Caco-2 (cell line): ENCODE data around the gene AIPL1. TPM values are rescaled to one million over a fixed set of nuclear protein-coding genes. Genes with fewer than 3 reads are reported as not detected.

Experiments used
- BruUV-seq: library from RNA; stranded (reverse); fragments of 400-500 nt; replicated peaks from 2 replicates; lab custom pipeline; 2021; lab: Mats Ljungman, UMichigan
- CTCF ChIA-PET: fragments of 300-600 bp; sonication (Branson Sonifier 250); formaldehyde crosslinking; loops from one replicate; lab custom pipeline; 2022; ENCODE audit warnings: antibody characterized with exemption; lab: Charles Lee
- POLR2A ChIA-PET: fragments of 300-600 bp; sonication (Branson Sonifier 250); formaldehyde crosslinking; loops from one replicate; lab custom pipeline; 2022; ENCODE audit warnings: antibody characterized with exemption; lab: Charles Lee
- DNase-seq, 2 experiments: peaks; one replicate each; pipeline versions ENCODE4 v3.0.0 to v3.0.0-alpha.2; 2020 to 2022
- H3K27me3 ChIP-seq: replicated peaks from 2 replicates; pipeline ENCODE4 v1.6.0; 2011; ENCODE audit warnings: low read length; ENCODE audit not compliant: control insufficient read depth, insufficient read depth
- H3K36me3 ChIP-seq: 2 replicates; pipeline ENCODE4 v1.5.1; 2011; ENCODE audit warnings: low read length; ENCODE audit not compliant: control insufficient read depth, insufficient read depth
- H3K4me1 ChIP-seq: fragments of 250-450 bp; sonication (Bioruptor Pico); 2 replicates; pipeline ENCODE4 v1.5.1; 2020; ENCODE audit warnings: mild to moderate bottlenecking
- H3K4me3 ChIP-seq: 2 replicates; pipeline ENCODE4 v1.5.1; 2011; ENCODE audit warnings: low read depth, mild to moderate bottlenecking, control low read depth, low read length
- H3K9me3 ChIP-seq: fragments of 250-450 bp; sonication (Bioruptor Pico); 2 replicates; pipeline ENCODE4 v1.5.1; 2020; ENCODE audit warnings: mild to moderate bottlenecking, moderate library complexity
- H3K27ac Mint-ChIP-seq: one replicate; pipeline ENCODE4 v1.8.0; 2022; ENCODE audit warnings: mixed read lengths; ENCODE audit not compliant: unreplicated experiment
- H3K27me3 Mint-ChIP-seq: one replicate; pipeline ENCODE4 v1.8.0; 2022; ENCODE audit warnings: mixed read lengths; ENCODE audit not compliant: insufficient read depth, unreplicated experiment
- H3K36me3 Mint-ChIP-seq: one replicate; pipeline ENCODE4 v1.8.0; 2022; ENCODE audit warnings: mild to moderate bottlenecking, mixed read lengths; ENCODE audit not compliant: insufficient read depth, unreplicated experiment
- H3K4me1 Mint-ChIP-seq: one replicate; pipeline ENCODE4 v1.8.0; 2022; ENCODE audit warnings: low read depth, mixed read lengths; ENCODE audit not compliant: unreplicated experiment
- H3K4me3 Mint-ChIP-seq: one replicate; pipeline ENCODE4 v1.8.0; 2022; ENCODE audit warnings: mild to moderate bottlenecking, moderate library complexity, mixed read lengths; ENCODE audit not compliant: unreplicated experiment
- H3K9me3 Mint-ChIP-seq: one replicate; pipeline ENCODE4 v1.8.0; 2022; ENCODE audit warnings: mixed read lengths; ENCODE audit not compliant: unreplicated experiment
- intact Hi-C: fragments of 100-400 bp; cut with micrococcal nuclease; formaldehyde crosslinking; loops from one replicate; pipeline ENCODE4 v1.10.0; 2022; ENCODE audit not compliant: unreplicated experiment
- total RNA-seq: library from RNA; stranded (reverse); gene quantifications from 2 replicates; pipeline ENCODE4 v1.2.3, GENCODE V29; 2022
- TF ChIP-seq, protein P1 (sequence below), 2 experiments: fragments of 200-600 bp in 1 of 2; IDR thresholded peaks; 1 replicate in 1 of 2; 2 replicates in 1 of 2; pipeline versions ENCODE4 v1.5.1 to v1.8.0; 2011 to 2022; ENCODE audit warnings: antibody characterized with exemption in 1 of 2, control low read depth in 1 of 2, inconsistent platforms in 1 of 2, low read depth in 1 of 2, low read length in 1 of 2, mild to moderate bottlenecking in 1 of 2, moderate library complexity in 1 of 2; ENCODE audit not compliant: insufficient read depth in 1 of 2, severe bottlenecking in 1 of 2, unreplicated experiment in 1 of 2

Gene AIPL1
- total RNA-seq, 1 experiment from 2014 or later = not detected

DNA sequence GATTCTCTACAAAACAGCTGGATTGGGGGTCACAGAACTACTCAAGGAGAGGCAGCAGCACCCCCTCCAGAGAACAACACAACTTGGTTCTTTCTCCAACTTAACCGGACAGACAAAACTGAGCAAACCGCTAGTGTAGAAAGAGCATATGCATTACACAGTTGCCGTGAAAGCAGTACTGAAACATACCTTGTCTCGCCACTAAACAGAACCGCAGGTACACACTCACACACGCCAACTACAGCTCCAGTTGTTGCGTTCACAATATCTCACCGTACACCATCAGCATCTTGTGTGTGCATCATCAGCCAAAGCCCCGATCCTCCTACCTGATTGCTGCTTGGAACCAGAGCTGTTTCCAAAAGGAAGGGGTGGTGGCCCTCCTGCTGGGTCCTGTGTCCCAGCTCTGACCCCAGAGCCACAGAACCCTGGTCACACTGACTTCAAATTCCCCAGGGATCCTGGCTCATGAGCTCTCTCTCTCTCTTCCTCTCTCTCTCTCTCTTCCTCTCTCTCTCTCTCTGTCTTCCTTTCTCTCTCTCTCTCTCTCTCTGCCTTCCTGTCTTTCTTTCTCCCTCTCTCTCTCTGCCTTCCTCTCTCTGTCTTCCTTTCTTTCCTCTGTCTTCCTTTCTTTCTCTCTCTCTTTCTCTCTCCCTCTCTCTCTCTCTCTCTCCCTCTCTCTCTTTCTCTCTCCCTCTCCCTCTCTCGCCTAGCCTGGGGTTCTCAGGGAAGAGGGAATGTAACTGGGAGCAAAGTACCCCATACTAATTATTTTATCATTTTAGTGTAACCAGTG is 17.7 kb upstream of the AIPL1 start:
- H3K9me3 Mint-ChIP-seq = no peaks in the 10 kb centered on the region
- no peaks in the 10 kb centered on the region for H3K36me3 Mint-ChIP-seq
- no peak overlapping the region for H3K4me3 ChIP-seq
- H3K27me3 ChIP-seq = no peaks in the 10 kb centered on the region
- intact Hi-C loops = no loop called here
- no peak for DNase-seq
- TF ChIP-seq, protein P1, sequence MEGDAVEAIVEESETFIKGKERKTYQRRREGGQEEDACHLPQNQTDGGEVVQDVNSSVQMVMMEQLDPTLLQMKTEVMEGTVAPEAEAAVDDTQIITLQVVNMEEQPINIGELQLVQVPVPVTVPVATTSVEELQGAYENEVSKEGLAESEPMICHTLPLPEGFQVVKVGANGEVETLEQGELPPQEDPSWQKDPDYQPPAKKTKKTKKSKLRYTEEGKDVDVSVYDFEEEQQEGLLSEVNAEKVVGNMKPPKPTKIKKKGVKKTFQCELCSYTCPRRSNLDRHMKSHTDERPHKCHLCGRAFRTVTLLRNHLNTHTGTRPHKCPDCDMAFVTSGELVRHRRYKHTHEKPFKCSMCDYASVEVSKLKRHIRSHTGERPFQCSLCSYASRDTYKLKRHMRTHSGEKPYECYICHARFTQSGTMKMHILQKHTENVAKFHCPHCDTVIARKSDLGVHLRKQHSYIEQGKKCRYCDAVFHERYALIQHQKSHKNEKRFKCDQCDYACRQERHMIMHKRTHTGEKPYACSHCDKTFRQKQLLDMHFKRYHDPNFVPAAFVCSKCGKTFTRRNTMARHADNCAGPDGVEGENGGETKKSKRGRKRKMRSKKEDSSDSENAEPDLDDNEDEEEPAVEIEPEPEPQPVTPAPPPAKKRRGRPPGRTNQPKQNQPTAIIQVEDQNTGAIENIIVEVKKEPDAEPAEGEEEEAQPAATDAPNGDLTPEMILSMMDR (IDR thresholded peaks at IDR 0.05; ENCODE audit: insufficient read depth in 1 of 2, low read depth in 1 of 2, low read length in 1 of 2, severe bottlenecking in 1 of 2, unreplicated experiment in 1 of 2) = no peak
- no peak overlapping the region for H3K27ac Mint-ChIP-seq
- H3K9me3 ChIP-seq = no peaks in the 10 kb centered on the region
- BruUV-seq = no TSS peak
- H3K4me1 Mint-ChIP-seq = no peaks in the 10 kb centered on the region
- H3K27me3 Mint-ChIP-seq = no peaks in the 10 kb centered on the region
- H3K4me1 ChIP-seq = no peaks in the 10 kb centered on the region
- H3K4me3 Mint-ChIP-seq = no peak overlapping the region
- ChIA-PET CTCF (no interaction called here), POLR2A (no interaction called here)
- H3K36me3 ChIP-seq = no peaks in the 10 kb centered on the region

DNA sequence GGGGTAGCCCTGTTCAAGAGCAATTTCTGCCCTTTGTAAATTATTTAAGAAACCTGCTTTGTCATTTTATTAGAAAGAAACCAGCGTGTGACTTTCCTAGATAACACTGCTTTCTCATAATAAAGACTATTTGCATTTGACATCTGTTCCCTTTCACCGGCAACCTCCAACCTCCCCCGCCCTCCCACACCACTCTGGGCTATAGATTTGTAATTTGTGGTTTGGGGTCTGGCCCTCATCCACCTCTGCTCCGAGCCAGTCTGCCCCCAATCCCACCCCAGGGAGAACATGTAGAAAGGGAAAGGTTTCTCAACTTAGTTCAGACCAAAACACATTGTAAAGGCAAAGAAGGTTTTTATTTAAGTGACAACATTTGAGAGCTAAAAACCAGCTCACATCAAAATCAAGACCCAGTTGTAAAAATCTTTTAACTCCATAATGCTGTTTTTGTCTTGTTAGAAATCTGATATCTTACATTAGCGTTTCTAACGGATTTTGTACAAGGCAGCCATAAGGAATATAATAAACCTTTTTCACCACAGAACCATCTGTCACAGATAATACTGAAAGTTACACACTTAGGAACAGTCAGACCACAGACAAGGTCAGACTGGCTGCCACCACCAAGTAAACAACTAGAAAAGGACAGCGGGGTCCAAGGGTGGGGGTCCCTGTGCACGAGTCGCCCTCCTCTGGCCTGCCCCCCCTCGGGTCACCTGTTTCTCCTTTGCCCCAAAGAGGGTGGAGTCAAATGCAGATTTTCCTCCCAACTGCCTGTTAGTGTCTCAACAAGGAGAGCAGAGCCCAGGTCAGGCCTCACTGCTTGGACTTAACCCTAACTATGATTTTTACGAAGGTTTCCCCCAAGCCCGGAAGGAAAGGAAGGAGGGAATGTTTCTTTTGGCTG is 16.3 kb upstream of the AIPL1 start:
- Histone ChIP-seq H3K4me1 (no peaks in the 10 kb centered on the region), H3K36me3 (no peaks in the 10 kb centered on the region), H3K4me3 (no peak overlapping the region), H3K27me3 (no peaks in the 10 kb centered on the region), H3K9me3 (no peaks in the 10 kb centered on the region)
- intact Hi-C loops = no loop called here
- POLR2A ChIA-PET = no interaction called here
- no peaks in the 10 kb centered on the region for H3K4me1 Mint-ChIP-seq
- H3K9me3 Mint-ChIP-seq = no peaks in the 10 kb centered on the region
- H3K27ac Mint-ChIP-seq = no peak overlapping the region
- no peak overlapping the region for H3K4me3 Mint-ChIP-seq
- BruUV-seq = no TSS peak
- H3K36me3 Mint-ChIP-seq = no peaks in the 10 kb centered on the region
- TF ChIP-seq, protein P1 (IDR thresholded peaks at IDR 0.05; ENCODE audit: insufficient read depth in 1 of 2, low read depth in 1 of 2, low read length in 1 of 2, severe bottlenecking in 1 of 2, unreplicated experiment in 1 of 2) = no peak
- CTCF ChIA-PET = no interaction called here
- H3K27me3 Mint-ChIP-seq = no peaks in the 10 kb centered on the region
- DNase-seq = no peak

DNA sequence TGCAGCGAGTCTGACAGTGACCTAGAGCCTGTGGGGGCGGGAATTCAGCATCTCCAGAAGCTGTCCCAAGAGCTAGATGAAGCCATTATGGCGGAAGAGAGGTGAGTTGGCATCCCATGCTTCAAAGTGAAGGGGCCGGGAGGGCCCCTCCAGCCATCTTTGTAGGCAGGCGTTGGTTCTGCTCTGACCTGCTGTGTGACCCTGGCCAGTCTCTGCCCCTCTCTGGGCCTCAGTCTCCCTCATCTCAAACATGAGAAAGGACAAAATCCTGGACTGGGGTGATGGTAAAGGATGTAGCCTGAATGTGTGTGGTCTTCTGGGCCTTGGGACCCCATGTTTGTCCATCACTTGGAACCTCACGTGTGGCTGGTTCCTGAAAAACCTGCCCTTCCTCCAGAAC is 14.4 kb upstream of the AIPL1 start:
- Histone ChIP-seq H3K27me3 (no peaks in the 10 kb centered on the region), H3K9me3 (no peaks in the 10 kb centered on the region), H3K4me3 (no peak overlapping the region), H3K4me1 (no peaks in the 10 kb centered on the region), H3K36me3 (no peaks in the 10 kb centered on the region)
- Mint-ChIP-seq H3K27ac (no peak overlapping the region), H3K27me3 (no peaks in the 10 kb centered on the region), H3K36me3 (peaks cover 3% of the 10 kb centered on the region), H3K4me1 (no peaks in the 10 kb centered on the region), H3K9me3 (no peaks in the 10 kb centered on the region), H3K4me3 (no peak overlapping the region)
- intact Hi-C loops = no loop called here
- ChIA-PET CTCF (no interaction called here), POLR2A (no interaction called here)
- BruUV-seq = no TSS peak
- TF ChIP-seq, protein P1 (IDR thresholded peaks at IDR 0.05; ENCODE audit: insufficient read depth in 1 of 2, low read depth in 1 of 2, low read length in 1 of 2, severe bottlenecking in 1 of 2, unreplicated experiment in 1 of 2) = no peak
- DNase-seq = no peak
